HL-60/S4 (cell line): ENCODE data around the gene FERMT3.
"Not testable (repeated sequence)": the region's sequence is repeated elsewhere in the genome, so short reads cannot be mapped to it uniquely, and the experiment has no call there.

Experiments
- in situ Hi-C: fragments of 300-500 bp; cut with MboI; formaldehyde crosslinking; loops from 2 replicates; pipeline ENCODE4 v1.14.3; 2022; ENCODE audit warnings: low sequenced_read_pairs

Gene FERMT3

DNA sequence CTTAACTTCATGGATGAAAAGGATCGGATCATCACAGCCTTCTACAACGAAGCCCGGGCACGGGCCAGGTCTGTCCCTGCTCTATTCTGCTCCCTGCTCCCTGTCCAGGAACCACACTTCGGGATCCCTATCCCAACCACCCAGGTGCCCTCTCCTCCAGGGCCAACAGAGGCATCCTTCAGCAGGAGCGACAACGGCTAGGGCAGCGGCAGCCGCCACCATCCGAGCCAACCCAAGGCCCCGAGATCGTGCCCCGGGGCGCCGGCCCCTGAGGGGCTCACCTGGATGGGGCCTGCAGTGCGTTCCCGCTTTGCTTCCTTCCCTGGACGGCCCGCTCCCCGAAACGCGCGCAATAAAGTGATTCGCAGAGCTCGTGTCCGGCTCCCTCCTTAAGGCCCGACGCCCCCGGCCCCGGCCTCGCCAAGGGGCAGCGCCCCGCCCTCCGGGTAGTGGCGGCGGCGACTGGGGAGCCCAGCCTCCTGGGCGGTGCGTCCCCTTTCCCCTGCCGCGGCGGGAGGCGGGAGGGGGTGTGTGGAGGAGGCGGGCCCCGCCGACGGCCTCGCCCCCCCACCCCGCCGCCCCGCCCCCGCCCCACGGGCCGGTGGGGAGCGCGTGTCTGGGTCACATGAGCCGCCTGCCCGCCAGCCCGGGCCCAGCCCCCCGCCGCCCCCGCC is 27.5 kb downstream of the FERMT3 start, which contains the start of gene VEGFB:
TSS of gene VEGFB (plus strand) at position 672 of the 674 bp plus-strand sequence. CDS start 250 bp downstream, outside the sequence.
- in situ Hi-C loops, result no loop called here

GRCh38 chr11:64234647-64235379 is 28.3 kb downstream of the FERMT3 start:
- in situ Hi-C loops, result no loop called here

DNA sequence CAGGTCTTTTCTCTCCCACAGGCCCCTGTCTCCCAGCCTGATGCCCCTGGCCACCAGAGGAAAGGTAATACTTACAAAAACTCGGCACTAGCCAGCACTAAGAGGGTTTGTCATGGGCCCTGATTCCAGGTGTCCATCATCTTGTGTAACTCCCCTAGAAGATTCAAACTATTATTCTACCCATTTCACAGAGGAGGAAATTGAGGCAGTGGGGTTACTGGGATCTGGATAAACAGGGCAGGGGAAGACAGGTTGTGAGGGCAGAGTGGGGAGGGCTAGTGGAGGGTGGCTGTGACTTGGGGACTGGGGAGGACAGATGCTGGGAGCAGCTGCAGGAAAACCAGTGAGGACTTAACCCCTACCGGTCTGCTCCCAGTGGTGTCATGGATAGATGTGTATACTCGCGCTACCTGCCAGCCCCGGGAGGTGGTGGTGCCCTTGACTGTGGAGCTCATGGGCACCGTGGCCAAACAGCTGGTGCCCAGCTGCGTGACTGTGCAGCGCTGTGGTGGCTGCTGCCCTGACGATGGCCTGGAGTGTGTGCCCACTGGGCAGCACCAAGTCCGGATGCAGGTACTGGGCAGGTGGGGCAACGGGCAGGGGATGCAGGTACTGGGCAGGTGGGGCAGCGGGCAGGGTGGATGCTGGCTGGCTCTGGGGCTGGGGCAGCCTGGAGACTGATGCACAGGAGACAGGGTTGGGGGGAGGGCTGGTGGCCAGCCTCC is 29.1 kb downstream of the FERMT3 start:
- in situ Hi-C loops, result no loop called here

DNA sequence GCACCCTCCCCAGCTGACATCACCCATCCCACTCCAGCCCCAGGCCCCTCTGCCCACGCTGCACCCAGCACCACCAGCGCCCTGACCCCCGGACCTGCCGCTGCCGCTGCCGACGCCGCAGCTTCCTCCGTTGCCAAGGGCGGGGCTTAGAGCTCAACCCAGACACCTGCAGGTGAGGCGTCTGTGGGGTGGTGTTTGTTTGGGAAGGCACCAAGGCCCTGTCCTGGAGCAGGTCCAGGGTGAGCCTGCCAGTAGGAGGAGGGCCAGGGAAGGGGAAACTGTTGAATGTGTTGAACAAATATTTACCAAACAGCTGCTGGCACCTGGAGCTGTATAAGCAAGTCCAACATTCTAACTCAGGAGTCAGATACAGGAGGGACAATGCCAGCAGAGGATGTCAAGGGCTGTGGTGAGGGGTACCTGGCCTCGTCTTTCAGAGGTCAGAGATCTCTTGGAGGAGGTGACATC is 31.0 kb downstream of the FERMT3 start:
- in situ Hi-C loops, result no loop called here

DNA sequence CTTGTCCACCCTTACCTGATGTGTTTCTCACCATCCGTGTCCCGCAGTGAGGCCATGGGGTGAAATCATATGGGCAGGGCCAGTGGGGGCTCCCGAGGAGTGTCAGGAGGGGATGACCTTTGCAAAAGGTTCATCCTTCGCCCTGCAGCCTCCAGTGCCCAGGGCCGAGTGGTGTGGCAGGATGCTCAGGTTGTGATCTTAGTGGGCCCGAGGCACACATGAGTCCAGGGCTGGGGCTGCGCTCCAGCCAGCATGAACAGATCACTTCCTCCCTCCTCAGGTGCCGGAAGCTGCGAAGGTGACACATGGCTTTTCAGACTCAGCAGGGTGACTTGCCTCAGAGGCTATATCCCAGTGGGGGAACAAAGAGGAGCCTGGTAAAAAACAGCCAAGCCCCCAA is 31.6 kb downstream of the FERMT3 start:
- in situ Hi-C loops, result no loop called here

GRCh38 chr11:64238999-64239398 is 32.5 kb downstream of the FERMT3 start:
- in situ Hi-C loops, result no loop called here

DNA sequence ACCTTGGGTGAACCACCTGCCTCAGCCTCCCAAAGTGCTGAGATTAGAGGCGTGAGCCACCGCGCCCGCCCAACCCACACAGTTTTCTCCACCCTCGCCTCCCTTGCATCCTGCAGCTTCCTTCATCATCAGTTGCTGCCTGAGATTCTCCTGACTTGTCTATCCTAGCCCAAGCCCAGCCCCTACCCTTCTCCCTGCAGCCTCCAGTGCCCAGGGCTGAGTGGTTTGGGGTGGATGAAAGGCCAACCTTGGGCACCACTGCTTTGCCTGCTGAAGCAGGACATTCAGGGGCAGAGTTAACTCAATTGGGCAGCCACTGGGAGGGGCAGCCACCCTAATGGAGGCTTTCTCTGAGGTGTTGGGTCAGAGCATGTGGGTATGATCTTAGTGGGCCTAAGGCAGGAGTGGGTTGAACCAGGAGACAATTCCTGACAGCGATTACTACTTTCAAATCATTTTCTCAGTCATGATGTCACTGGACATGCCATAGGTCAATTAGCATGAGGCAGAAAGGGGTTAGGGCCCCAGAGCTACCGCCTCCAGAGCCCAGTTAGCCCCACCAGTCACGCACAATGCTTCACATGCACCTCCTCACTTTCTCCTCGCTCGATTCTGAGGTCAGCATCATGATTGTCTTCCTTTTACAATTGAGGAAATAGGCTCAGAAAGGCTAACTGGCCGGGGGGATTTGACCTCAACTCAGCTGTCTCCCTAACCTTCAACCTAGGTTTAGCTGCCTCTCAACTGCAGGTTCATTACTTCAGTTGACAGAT is 33.3 kb downstream of the FERMT3 start:
- in situ Hi-C loops, result no loop called here

DNA sequence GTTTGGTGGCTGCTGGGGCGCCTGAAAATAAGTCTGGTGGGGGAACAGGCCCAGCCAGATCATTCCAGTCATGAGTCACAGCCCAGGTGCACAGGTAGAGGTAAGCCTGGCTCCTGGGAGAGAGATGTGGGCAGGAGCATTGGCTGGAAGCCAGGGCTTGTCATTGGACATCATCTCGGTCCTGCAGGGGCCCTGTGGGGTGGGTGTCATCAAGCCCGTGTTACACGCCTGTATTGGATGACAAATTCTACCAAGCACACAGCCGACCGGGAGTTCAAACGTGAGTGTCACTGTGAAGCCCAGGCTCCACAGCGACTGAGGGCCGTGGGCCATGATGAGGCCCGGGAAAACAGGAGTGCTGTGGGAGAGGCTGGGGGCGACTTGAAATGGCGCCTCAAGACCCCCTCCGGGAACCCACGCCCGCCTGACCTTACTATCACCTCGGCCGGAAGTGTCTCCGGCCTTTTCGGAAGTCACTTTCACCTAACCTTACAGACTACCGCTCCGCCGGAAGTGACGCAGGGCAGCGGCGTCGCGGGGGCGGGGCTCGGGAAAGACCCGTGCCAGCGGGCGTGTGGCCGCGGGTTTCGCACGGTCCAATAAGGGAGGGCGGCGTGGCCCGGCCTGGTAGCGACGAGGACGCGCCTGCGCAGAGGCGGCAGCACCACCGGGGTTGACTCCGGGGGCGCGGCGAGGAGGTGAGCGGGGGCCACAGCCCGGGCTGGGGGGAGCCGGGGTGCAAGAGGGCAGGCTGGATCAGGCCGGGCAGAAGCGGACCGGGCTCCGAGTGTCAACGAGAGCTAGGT is 34.1 kb downstream of the FERMT3 start, which contains the start of gene FKBP2:
TSS of gene FKBP2 (plus strand) at position 661 of the 806 bp plus-strand sequence. CDS start 1,293 bp downstream, outside the sequence.
- in situ Hi-C loops, result no loop called here

DNA sequence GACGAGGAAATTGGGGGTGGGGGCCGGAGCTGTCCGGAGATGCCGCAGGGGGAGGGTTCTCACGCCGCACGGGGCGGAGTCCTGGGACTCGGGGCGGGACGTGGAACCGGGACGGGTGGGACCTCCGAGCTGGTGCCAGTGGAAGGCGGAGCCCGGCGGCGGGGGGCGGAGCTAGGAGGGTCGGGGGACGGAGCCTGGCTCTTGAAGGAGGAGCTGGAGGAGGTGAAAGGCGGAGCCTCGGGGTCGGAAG is 34.6 kb downstream of the FERMT3 start:
- in situ Hi-C loops, result no loop called here

GRCh38 chr11:64241491-64242374 is 35.2 kb downstream of the FERMT3 start:
- in situ Hi-C loops, result no loop called here

DNA sequence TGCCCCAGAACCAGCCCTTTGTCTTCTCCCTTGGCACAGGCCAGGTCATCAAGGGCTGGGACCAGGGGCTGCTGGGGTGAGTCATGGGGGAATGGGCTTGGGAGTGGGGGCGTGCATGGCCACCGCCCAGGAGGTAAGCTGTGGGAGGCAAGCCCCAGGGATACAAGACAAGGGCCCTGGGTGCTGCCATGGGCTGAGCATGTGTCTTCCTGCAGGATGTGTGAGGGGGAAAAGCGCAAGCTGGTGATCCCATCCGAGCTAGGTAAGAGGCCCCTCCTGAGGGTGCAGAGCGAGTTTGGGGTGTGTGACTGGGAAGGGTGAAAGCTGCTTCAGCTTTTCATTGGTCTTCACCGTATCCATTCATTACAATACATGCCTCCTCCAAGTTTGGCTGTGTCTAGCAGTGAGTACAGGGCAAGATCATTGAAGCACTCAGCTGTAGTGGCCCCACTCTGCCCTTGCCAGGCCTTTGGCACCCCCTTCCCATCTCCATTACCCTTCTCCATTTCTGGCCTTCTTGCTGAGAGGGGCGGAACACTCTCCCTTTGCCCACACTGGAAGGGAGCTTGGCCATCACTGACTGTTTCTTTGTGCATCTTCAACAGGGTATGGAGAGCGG is 36.8 kb downstream of the FERMT3 start:
- in situ Hi-C loops, result no loop called here

DNA sequence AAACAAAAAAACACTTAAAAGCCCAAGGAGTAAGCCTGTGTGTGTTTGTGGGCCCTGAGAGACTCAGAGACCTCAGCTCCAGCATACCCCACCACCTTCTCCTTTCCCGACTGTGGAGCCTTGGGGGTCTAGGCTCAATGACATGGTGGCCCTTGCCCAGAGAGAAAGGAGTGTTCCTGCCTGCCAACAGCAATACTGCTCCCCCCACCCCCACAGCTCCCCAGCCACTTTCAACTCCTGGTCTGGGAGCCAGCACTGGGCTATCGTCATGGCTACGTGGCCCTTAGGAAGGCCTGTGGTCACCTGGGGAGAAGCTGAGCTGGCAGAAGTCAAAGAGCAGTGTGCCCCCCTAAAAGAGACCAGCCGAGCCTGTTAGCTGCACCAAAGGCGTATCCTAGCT is 37.6 kb downstream of the FERMT3 start:
- in situ Hi-C loops, result no loop called here

DNA sequence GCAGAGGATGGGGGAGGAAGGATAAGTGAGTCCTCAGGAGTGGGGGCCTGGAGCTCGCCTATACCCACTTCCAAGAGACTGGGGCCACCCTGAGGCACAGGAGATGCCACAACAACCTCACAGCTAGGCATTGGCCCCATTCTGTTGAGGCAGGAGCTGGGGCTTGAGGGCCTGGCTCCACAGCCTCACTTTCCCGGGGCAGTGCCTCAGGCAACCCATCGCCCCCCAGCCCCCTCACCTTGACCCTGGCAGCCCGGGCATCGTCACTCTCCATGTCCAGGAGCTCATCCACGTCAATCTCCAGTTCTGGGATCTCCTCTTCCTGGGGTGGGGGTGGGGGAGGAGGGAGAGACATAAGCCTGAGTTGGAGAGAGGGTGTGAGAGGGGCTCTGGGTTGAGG is 38.4 kb downstream of the FERMT3 start:
- in situ Hi-C loops, result no loop called here

GRCh38 chr11:64245401-64245796 is 38.9 kb downstream of the FERMT3 start:
- in situ Hi-C loops, result no loop called here

DNA sequence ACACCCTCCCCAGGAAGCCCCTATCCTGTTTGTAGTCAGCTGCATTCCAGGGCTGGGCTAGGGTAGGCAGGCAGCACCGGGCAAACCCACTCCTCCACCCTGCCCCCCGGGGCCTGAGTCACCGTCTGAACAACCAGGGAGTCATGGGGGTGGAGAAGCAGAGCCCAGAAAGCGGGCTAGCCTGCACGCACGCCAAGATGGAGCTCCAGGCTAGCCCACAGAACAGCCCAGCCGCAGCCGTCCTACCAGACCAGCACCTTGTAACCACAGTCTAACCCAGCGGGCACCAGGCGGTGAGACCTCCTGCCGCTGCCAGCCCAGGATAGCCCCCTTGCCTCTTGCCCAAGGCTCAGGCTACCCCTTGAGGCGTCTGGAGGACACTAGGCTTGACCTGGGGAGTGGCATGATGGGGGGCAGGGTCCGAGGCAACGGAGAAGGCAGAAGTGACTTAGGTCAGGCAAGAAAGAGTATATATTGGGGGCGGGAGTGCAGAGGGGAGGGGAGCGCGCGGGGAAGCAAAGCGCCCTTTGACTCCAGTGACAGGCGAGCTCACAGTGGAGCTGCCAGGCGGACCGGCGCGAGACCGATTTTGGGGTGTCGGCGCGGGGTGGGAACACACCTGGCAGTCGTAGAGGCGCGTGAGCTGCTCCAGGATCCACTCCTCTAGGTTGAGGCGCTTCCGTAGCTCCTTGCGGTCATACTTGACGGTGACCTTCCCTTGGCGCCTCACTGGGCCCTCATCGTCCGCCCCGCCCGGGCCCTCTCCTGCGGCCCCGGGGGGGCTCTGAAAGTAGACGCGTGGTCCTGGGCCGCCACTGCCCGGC is 39.5 kb downstream of the FERMT3 start:
- in situ Hi-C loops, result no loop called here

DNA sequence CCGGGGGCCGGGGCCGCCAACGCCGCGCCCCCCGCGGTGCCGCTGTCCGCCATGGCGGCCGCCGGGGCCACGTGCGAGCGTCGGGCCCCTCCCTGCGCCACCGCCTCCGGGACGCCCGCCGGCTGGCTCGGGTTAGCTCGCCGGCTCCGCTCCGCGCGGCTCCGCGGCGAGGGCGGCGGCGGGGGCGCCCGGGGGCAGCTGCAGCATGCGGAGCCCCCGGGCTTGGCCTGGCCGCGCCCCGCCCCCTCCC is 40.0 kb downstream of the FERMT3 start:
- in situ Hi-C loops, result not testable (repeated sequence)

GRCh38 chr11:64246871-64247728 is 40.6 kb downstream of the FERMT3 start, which contains the start of gene PPP1R14B:
TSS of gene PPP1R14B (minus strand) at chr11:64246943. CDS start at chr11:64246673, 270 bp downstream.
- in situ Hi-C loops, result no loop called here
